ENCODE data around the gene TCTN1.
"Not testable (repeated sequence)": the region's sequence is repeated elsewhere in the genome, so short reads cannot be mapped to it uniquely, and the experiment has no call there.

The TCTN1 gene

GRCh38 chr12:110613771-110614684 lies at the start of gene TCTN1:
Gene TCTN1, plus strand, starts transcription at chr12:110614129. Its CDS starts 54 bp downstream, at chr12:110614183.
- no peak within 1 kb of the TSS for H3K27ac ChIP-seq
- peak; percentile 51 for DNase-seq (ENCODE audit: low read depth, low spot score)

GRCh38 chr12:110564471-110564991 lies 49.4 kb upstream of the TCTN1 start:
- peak overlapping the region; percentile 83 for H3K27ac ChIP-seq
- no peak for DNase-seq (ENCODE audit: low read depth, low spot score)

DNA sequence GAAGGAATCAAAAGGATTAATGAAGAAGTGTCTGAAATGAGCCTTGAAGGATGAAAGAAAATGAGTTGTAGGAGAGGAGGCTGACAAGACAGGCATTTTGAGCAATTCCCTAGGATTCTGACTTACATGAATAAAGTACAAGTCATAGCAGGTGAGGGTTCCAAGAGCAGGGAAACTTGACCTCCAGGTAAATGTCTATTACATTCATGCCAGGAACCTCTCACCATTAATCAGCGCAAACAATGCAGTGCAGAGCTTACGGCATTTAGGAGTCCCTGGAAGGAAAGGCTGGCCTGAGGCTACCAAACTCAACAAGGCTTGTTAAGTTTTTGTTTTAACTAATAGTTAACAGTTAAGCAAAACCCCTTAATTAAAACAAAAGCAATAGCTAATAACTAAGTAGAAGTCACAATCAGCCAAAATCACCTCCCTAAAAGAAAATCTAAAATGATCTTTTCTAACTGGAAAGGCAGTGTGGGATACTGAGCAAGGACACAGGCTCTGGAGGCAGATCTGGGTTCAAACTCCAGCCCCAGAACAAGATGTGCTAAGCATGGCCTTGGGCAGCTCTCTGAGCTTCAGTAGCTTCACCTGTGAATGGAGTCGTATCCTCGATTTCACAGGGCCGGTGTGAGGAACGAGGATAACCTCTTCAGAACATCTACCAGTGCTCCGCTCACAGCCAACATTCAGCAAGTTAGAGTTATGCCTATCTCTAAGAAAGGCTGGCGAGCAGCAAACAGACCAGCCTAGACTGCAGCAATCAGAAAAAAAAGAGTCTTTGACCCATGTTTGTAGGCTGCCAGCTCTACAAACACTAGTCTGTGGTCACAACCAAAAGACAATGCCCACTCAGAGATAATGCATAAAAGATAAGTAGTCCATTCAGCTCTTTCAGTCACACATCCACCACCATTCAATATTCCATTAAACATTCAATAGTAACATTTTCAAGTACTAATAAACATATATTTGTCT lies 47.7 kb upstream of the TCTN1 start:
- peak overlapping the region; percentile 83 for H3K27ac ChIP-seq

GRCh38 chr12:110566993-110567392 lies 46.9 kb upstream of the TCTN1 start:
- peak overlapping the region; percentile 83 for H3K27ac ChIP-seq
- DNase-seq (ENCODE audit: low read depth, low spot score): no peak

More for the DNA sequence above, 47.7 kb upstream of the TCTN1 start:
- DNase-seq (ENCODE audit: low read depth, low spot score): peak; percentile 63

DNA sequence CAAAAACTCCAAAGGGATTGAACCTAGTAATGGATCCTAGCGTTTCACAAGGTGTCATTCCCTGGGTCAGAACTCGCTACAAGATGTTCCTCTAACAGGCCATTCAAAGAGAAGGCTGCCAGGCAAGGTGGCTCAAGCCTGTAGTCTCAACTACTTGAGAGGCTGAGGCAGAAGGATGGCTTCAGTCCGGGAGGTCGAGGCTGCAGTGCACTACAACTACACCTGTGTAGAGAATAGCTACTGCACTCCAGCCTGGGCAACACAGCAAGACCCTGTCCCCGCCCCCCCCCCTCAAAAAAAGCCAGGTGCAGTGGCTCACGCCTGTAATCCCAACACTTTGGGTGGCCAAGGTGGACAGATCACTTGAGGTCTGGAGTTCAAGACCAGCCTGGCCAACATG lies 45.2 kb upstream of the TCTN1 start:
- DNase-seq (ENCODE audit: low read depth, low spot score): no peak
- H3K27ac ChIP-seq: no peak overlapping the region

- DNase-seq (ENCODE audit: low read depth, low spot score): not testable (repeated sequence)
- peak overlapping the region; percentile 71 for H3K27ac ChIP-seq
Observed at GRCh38 chr12:110569838-110570237, 44.1 kb upstream of the TCTN1 start.

- peak overlapping the region; percentile 71 for H3K27ac ChIP-seq
- DNase-seq (ENCODE audit: low read depth, low spot score): not testable (repeated sequence)
Observed at GRCh38 chr12:110570798-110571197, 43.1 kb upstream of the TCTN1 start.

DNA sequence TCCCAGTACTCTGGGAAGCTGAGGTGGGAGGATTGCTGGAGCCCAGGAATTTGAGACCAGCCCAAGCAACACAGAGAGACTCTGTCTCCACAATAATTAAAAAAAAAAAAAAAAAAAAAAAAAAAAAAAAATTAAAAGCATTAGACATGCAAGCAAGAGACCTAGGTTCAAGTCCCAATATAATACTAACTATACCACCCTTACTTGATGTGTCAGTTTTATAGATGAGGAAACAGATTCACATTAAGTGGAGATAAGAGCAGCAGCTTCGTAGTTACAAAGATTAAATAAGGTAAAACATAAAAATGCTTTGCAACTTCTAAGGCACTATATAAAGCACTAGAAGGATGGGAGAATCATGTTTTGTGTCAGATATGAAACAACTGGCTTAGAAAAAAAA lies 39.9 kb upstream of the TCTN1 start:
- no peak for DNase-seq (ENCODE audit: low read depth, low spot score)

DNA sequence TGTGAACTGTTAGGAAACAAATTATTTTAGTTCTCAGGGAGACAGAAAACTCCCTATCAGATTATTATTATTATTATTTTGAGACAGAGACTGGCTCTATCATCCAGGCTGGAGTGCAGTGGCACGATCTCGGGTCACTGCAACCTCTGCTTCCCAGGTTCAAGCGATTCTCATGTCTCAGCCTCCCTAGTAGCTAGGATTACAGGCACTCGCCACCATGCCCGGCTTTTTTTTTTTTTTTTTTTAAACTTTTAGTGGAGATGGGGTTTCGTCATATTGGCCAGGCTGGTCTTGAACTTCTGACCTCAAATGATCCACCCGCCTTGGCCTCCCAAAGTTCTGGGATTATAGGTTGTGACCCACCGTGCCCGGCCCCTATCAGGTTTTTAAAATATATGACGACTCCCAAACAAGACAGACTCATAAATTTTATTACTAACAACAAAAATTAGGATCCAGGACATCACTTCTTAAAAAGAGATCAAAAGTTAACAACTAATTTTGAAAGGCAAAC lies 39.2 kb upstream of the TCTN1 start:
- H3K27ac ChIP-seq; DNase-seq (ENCODE audit: low read depth, low spot score): not testable (repeated sequence)

More for the DNA sequence above, 39.9 kb upstream of the TCTN1 start:
- H3K27ac ChIP-seq: no peak overlapping the region

GRCh38 chr12:110575326-110575725 lies 38.6 kb upstream of the TCTN1 start:
- DNase-seq (ENCODE audit: low read depth, low spot score): no peak
- H3K27ac ChIP-seq: peak overlapping the region; percentile 99

DNA sequence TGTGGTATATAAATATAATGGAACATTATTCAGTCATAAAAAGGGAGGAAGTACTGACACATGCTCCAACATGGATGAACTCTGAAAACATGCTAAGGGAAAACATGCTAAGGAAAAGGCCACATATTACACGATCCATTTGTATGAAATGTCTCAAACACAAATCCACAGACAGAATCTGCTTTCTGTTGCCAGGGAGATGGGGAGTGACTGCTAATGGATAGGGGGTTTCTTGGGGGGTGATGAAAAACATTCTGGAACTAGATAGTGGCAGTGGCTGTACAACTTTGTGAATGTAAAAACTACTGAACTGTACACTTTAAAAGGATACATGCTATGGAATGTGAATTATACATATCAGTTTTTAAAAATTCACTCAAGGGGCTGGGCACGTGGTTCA lies 37.4 kb upstream of the TCTN1 start:
- no peak for DNase-seq (ENCODE audit: low read depth, low spot score)
- H3K27ac ChIP-seq: peak overlapping the region; percentile 99

DNA sequence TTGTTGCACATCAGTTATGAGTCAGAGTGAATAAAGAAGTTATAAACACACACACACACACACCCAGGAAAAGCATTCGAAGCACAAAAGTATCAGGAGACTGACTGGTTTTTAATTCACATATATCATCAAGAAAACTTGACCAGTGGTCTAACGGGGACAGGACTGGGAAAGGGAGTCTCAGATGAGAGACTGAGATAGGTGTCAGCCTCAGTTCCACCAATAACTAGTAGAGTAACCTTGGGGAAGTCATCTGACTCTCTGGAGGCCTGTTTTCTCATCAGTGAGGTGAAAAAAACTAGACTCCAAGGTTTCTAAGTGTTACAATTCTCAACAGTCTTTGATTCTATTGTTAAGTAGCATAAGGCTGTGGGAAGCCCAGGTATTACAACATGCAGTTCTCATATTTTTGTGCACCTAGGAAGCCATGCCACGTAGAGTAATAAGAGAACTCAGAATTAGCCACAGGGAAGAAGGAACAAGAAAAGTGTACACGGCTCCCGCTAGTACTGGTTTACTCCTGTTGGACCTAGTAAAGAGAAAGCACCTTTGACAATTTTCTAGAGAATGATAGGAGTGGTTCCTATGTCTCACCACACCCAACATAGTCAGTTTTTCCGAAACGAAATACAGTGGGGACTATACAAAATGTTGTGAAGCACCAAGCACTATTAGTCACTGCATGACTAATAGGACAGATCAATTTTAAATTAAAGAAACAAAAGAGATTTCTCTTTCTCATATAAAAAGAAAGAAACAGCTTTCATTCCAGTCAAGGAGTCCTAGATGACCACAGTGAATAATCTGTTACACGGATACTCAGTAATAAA lies 35.9 kb upstream of the TCTN1 start:
- DNase-seq (ENCODE audit: low read depth, low spot score): peak; percentile 89
- peak overlapping the region; percentile 99 for H3K27ac ChIP-seq

DNA sequence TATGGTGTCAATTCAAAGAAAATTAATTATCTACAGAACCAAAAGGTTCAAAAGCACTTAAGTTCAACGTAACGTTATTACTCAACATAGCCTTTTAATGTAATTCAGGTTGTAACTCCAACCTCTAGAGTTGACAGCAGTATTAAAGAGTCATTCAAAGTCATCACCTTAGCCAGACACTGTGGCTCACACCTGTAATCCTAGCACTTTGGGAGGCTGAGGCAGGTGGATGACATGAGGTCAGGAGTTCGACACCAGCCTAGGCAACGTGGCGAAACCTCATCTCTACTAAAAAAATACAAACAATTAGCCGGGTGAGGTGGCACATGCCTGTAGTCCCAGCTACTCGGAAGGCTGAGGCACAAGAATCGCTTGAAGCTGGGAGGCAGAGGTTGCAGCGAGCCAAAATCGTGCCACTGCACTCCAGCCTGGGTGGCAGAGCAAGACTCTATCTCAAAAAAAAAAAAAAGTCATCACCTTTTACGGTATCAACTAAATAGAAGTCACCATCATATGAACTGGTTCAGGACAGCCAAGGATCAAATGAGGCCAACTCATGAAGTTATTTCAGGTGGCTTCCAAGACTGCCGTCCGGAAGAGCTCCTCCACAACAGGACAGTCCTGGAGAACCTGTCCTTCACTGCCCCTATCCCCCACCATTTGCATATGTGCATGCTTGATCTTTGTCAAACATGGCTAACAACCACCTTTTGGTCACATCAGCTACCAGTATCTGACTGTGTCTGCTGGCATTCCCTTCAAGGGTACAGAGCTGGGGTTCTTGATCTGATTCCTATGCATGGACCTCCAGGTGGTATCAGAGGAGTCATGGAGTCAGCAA lies 35.0 kb upstream of the TCTN1 start:
- H3K27ac ChIP-seq: peak overlapping the region; percentile 99
- DNase-seq (ENCODE audit: low read depth, low spot score): no peak

DNA sequence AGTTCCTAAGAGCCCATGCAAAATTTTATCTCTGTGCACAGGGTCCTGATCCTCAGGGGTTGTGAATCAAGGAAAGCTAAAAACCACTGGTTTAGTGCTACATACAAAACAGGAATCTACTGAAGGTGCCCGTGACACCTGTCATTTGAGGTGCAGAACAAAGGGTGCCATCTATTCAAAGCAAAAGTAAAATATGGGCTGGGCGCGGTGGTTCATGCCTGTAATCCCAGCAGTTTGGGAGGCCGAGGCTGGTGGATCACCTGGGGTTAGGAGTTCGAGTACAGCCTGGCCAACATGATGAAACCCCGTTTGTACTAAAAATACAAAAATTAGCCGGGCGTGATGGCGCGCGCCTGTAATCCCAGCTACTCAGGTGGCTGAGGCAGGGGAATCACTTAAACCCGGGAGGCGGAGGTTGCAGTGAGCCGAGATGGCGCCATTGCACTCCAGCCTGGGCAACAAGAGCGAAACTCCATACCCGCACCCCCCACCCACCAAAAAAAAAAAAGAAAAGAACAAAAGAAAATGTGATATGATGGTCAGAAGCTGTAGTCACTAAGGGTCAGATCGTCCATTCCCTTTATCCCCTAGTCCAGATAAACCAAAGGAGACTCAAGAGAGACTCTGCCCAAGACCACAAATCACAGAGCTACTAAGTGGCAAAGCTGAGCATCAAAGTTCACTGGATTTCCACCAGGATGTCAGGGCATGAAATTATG lies 34.2 kb upstream of the TCTN1 start:
- no peak for DNase-seq (ENCODE audit: low read depth, low spot score)
- peak overlapping the region; percentile 99 for H3K27ac ChIP-seq

GRCh38 chr12:110581931-110582275 lies 32.0 kb upstream of the TCTN1 start:
- peak overlapping the region; percentile 66 for H3K27ac ChIP-seq
- no peak for DNase-seq (ENCODE audit: low read depth, low spot score)

- H3K27ac ChIP-seq: peak overlapping the region; percentile 66
- no peak for DNase-seq (ENCODE audit: low read depth, low spot score)
Observed at GRCh38 chr12:110582276-110583136, 31.4 kb upstream of the TCTN1 start.

Measured in epithelial cell of prostate (primary cell).